Measurements from ENCODE around the gene STAC3.

The STAC3 gene

DNA sequence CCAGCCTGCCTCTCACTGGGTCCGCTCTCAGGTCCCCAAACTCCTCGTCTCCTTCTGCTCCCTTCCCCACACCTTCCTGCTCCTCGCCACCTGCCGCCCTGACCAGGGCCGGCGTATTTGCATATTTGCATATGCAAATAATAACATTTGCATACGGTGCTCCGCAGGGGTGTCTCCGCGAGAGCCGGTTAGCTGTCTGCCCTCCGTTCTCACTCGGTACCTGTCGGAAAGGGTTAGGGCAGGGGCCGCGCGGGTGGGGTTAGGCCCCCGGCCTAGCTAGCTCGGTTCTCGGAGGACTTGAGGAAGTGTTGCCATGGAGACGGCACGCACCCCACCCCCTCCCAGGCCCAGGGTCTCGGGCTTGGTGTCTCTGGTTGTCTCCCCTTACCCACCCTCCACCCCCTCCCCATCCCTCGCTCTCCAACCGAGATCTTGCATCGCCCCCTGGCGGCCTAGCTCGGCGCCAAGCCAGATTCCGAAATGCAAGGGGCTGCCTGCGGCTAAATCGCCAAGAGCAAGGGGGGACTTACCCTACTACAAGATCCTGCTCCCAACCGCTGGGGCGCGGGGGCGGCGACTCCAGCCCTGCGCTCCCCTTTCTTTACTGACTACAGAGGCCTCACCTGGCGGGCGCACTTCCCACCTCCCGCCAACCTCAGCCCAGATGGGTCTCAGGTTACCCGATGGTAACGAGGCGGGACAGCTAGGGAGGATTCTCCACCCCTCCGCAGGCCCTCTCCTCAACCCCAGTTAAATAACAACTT is 8.1 kb downstream of the STAC3 start:
- H3K4me3 ChIP-seq (ENCODE audit: low read depth, low read length) = peak overlapping the region; percentile 42
- TF ChIP-seq, protein P1, sequence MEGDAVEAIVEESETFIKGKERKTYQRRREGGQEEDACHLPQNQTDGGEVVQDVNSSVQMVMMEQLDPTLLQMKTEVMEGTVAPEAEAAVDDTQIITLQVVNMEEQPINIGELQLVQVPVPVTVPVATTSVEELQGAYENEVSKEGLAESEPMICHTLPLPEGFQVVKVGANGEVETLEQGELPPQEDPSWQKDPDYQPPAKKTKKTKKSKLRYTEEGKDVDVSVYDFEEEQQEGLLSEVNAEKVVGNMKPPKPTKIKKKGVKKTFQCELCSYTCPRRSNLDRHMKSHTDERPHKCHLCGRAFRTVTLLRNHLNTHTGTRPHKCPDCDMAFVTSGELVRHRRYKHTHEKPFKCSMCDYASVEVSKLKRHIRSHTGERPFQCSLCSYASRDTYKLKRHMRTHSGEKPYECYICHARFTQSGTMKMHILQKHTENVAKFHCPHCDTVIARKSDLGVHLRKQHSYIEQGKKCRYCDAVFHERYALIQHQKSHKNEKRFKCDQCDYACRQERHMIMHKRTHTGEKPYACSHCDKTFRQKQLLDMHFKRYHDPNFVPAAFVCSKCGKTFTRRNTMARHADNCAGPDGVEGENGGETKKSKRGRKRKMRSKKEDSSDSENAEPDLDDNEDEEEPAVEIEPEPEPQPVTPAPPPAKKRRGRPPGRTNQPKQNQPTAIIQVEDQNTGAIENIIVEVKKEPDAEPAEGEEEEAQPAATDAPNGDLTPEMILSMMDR (IDR thresholded peaks at IDR 0.05; ENCODE audit: insufficient read depth, low read depth, low read length, missing control alignments) = peak; percentile 78
- peak; percentile 80 for DNase-seq (ENCODE audit: low read depth)

DNA sequence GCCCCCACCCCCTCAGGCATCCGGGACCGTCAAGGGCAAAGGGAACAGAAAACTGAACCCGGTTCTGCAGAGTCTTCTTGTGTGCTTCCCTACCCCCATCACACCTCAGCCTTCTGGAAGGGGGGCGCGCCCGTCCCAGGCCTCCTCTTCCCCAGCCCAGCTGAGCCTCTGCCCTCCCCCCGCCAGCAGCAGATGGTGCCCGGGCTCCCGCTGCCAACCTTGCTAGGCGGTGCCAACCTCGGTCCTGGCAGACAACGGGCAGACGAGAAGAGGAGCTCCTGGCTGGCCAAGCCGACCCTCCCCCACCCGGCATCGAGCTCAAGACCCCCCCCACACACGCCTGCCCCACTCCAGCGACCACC is 8.7 kb downstream of the STAC3 start:
- H3K4me3 ChIP-seq (ENCODE audit: low read depth, low read length) = no peak overlapping the region
- DNase-seq (ENCODE audit: low read depth) = no peak

DNA sequence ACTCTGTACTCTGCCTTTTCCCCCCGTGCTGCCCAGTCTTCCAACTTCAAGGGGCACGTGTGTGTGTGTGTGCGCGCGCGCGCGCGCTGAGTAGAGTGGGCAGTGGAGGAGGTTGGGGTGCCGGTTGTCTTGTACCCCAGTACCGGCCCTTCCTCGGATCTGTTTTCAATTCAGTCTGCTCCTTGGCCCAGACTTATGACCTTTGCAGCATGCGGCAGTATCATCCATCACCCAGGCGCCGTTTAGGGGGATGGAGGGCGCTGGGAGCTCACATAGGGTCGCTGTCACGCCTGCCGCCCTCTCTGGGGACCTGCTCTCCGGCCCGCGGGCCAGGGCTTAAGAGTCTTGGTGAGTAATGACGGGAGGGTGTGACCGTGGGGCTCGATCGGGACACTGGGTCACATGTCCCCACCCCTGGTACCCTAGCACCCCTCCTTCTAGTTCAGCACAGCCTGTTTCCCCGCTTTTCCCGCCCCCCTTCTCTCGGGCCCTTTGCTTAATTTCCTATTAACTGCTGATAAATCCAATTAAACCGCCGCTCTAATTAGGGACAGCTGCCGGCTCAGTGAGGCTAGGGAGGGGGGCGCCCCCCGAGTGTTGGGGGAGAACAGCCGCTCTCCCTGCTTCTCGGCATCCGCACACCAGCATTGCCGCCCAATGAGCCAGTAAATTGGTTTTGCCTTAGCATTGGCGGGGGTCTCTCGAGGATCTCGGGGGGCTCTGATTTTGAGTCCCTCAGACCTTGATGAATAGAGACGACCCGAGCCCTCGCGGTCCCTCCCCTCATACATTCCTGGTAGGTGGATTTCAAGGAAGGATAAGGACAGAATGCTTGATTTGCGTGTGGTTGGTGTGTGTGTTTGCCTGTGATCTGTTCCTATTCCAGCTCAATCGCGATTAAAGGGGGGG is 9.3 kb downstream of the STAC3 start:
- DNase-seq (ENCODE audit: low read depth) = no peak
- H3K4me3 ChIP-seq (ENCODE audit: low read depth, low read length) = no peak overlapping the region
- TF ChIP-seq, protein P1 (IDR thresholded peaks at IDR 0.05; ENCODE audit: insufficient read depth, low read depth, low read length, missing control alignments) = no peak

More for the DNA sequence above, 8.7 kb downstream of the STAC3 start:
- TF ChIP-seq, protein P1 (IDR thresholded peaks at IDR 0.05; ENCODE audit: insufficient read depth, low read depth, low read length, missing control alignments) = no peak

DNA sequence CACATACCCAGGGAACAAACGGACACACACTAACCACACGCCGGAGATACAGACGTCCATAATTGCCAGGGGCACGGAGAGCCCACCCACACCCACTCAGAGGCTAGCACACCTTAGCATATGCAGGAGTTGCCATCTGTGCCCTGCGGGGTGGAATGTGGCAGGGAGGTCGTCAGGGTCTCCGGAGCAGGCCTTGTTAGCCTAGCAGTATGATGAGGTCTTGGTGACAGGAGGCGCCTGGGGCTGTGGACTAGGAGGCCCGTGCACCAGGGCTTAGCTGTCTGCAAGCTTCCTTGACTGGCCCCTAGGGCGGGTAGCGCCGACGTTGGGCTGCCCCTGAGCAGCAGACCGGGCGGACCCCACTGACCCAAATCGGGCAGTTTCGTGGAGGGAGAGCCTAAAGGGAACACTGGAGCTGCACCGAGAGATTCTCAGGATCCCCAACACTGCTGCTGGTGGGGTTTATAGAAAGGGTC is 10.0 kb downstream of the STAC3 start:
- no peak overlapping the region; the same call in 1 of the 2 replicates for H3K4me3 ChIP-seq (ENCODE audit: low read depth, low read length)
- TF ChIP-seq, protein P1 (IDR thresholded peaks at IDR 0.05; ENCODE audit: insufficient read depth, low read depth, low read length, missing control alignments) = peak; percentile 0
- DNase-seq (ENCODE audit: low read depth) = no peak

DNA sequence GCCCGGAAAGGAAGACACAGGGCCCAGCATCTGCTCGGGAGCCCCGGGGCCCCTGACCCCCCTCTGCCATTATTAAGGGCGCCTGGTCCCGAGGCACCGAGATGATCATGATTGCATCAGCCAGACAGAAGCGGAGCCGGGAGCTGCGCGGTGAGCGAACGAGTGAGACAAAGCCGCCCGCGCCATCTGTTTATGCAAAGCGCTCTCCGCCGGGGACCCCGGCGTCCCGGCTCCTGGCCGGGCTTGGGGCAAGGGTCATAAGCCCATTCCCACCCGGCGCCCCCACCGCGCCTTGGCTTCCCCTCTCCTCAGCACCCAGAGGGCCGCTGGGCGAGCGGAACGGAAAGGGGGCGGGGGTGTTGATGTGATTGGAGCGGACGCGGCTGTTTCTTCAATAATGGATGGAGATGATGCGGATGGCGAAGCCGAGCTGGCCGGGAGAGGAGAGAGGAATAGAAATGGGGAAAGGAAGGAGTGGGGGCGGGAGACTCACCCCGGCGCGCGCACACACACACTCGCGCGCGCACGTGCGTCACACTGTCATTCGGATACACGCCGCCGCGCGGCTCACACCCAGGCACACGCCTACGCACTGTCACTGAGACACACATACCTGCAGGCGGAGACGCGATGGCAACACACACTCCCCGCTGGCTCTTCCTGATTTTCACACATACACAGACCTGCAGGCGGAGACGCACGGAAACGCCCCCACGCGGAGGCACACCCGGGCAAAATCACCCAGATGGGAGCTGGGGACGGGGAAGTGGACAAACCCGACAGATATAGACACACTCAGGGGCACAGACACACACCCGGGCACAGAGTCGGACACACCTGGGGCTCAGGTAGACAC is 10.7 kb downstream of the STAC3 start:
- TF ChIP-seq, protein P1 (IDR thresholded peaks at IDR 0.05; ENCODE audit: insufficient read depth, low read depth, low read length, missing control alignments) = no peak

DNA sequence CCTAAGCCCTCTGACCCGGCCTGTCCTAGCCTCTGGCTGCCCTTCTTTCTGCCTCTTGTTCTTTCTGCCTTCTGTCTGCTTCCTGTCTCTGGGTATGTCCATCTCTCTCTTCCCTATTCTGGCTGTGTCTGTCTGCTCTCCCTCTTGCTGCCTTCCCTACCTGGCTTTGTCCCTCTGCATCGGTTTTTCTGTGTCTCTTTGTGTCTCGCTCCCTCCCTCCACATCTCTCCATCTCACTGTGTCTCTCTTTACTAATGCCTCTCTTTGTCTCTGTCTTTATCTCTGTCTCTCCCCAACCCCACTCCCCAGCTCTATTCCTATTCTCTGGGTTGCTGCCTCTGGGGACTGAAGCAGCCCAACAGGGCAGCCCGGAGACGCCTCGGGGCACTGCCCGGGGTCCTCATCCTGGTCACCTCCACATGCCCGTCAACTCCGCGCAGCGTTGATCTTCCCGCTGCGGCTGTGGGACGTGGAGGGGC is 11.4 kb downstream of the STAC3 start:
- TF ChIP-seq, protein P1 (IDR thresholded peaks at IDR 0.05; ENCODE audit: insufficient read depth, low read depth, low read length, missing control alignments) = no peak
- no peak for DNase-seq (ENCODE audit: low read depth)
- H3K4me3 ChIP-seq (ENCODE audit: low read depth, low read length) = peak overlapping the region; percentile 73

More for the DNA sequence above, 10.7 kb downstream of the STAC3 start:
- peak; percentile 79 for DNase-seq (ENCODE audit: low read depth)
- H3K4me3 ChIP-seq (ENCODE audit: low read depth, low read length) = peak overlapping the region; percentile 73
